Activated CD4-positive, alpha-beta T cell treated with anti-CD3 and anti-CD28 coated beads, Interleukin-2, amount 10 ng/mL, durations not matched to agents 24 days and 14 days (primary cell): ENCODE results near the gene USP32. TPM values are rescaled to one million over a fixed set of nuclear protein-coding genes. Genes with fewer than 3 reads are reported as not detected.

ENCODE experiments used
- DNase-seq: peaks from one replicate; pipeline ENCODE4 v3.0.0; 2022
- H3K27ac Mint-ChIP-seq: one replicate; pipeline ENCODE4 v1.8.0; 2022; ENCODE audit warnings: mild to moderate bottlenecking, mixed read lengths
- H3K27me3 Mint-ChIP-seq: one replicate; pipeline ENCODE4 v1.8.0; 2022; ENCODE audit warnings: mixed read lengths
- H3K36me3 Mint-ChIP-seq: one replicate; pipeline ENCODE4 v1.8.0; 2022; ENCODE audit warnings: low read depth, mild to moderate bottlenecking, mixed read lengths
- H3K4me1 Mint-ChIP-seq: one replicate; pipeline ENCODE4 v1.8.0; 2021; ENCODE audit warnings: mixed read lengths
- H3K4me3 Mint-ChIP-seq: one replicate; pipeline ENCODE4 v1.8.0; 2022; ENCODE audit warnings: mild to moderate bottlenecking, moderate library complexity, mixed read lengths
- H3K9me3 Mint-ChIP-seq: one replicate; pipeline ENCODE4 v1.8.0; 2021; ENCODE audit warnings: mixed read lengths
- intact Hi-C: fragments of 100-400 bp; cut with micrococcal nuclease; formaldehyde crosslinking; loops from one replicate; pipeline ENCODE4 v1.15.1; 2023
- total RNA-seq: library from RNA; stranded (reverse); gene quantifications from 2 replicates; pipeline ENCODE4 v1.2.3, GENCODE V29; 2022

USP32 gene
- total RNA-seq, 1 donor from 2014 or later = 30.2 TPM

DNA sequence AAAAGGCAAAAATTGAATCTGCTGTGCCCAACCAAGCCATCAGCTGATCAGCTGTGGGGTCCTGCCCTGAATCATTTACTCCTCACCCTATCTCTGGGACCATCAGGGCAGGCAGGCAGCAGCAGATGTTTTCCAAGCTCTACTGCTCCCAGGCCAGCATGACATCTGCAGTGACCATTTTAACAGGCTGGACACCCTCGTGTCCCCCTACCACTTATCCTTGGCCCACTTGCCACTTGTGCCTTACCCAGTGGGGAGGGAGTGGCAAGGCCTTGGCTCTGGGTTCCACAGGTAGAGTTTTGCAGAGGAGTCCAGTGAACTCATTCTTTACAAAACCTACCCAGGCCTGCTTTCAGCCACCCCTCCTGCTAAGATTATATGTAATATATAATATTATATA lies 254.2 kb downstream of the USP32 start:
- no peak for DNase-seq
- Mint-ChIP-seq H3K4me3 (no peak overlapping the region), H3K9me3 (peaks cover 4% of the 10 kb centered on the region), H3K27me3 (peaks cover 53% of the 10 kb centered on the region), H3K4me1 (peaks cover 38% of the 10 kb centered on the region), H3K27ac (no peak overlapping the region), H3K36me3 (peaks cover 2% of the 10 kb centered on the region)
- intact Hi-C loops = no loop called here

DNA sequence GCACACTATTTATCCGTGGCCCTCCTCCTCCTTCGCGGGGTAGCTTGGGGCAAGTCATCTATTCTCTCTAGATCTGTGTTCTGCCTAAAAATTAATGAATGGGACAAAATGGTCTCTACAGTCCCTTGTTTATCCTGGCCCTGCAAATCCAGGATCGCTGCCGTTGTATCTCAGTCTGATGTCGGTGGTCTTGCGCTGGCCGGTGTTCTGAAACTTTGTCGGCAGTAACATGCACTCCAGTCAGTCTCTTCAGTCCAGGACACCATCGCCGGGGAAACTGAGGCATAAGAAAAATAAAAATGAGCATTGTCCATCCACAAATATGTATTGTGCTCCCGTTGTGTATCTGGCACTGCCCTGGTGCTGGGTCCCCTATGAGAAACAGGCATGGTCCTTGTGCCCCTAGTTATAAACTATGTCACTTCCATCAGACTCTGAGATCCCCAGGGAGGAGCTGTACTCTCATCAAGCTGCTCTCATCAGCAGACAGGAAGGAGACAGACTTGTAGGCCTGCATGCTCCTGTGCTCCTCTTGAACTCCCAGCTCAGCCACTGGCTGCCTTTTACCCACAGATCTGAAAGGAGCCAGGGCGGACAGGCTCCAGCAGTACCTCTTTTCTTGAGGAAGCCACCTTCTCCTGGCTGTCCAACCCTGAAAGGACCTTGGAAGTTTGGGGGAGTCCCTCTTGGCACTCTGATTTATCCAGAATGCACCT lies 255.8 kb downstream of the USP32 start:
- H3K36me3 Mint-ChIP-seq = peaks cover 11% of the 10 kb centered on the region
- peak overlapping the region; percentile 96 for H3K4me3 Mint-ChIP-seq
- H3K4me1 Mint-ChIP-seq = peaks cover 29% of the 10 kb centered on the region
- peaks cover 38% of the 10 kb centered on the region for H3K27me3 Mint-ChIP-seq
- no peak for DNase-seq
- no peak overlapping the region for H3K27ac Mint-ChIP-seq
- peaks cover 4% of the 10 kb centered on the region for H3K9me3 Mint-ChIP-seq
- intact Hi-C loops = no loop called here

DNA sequence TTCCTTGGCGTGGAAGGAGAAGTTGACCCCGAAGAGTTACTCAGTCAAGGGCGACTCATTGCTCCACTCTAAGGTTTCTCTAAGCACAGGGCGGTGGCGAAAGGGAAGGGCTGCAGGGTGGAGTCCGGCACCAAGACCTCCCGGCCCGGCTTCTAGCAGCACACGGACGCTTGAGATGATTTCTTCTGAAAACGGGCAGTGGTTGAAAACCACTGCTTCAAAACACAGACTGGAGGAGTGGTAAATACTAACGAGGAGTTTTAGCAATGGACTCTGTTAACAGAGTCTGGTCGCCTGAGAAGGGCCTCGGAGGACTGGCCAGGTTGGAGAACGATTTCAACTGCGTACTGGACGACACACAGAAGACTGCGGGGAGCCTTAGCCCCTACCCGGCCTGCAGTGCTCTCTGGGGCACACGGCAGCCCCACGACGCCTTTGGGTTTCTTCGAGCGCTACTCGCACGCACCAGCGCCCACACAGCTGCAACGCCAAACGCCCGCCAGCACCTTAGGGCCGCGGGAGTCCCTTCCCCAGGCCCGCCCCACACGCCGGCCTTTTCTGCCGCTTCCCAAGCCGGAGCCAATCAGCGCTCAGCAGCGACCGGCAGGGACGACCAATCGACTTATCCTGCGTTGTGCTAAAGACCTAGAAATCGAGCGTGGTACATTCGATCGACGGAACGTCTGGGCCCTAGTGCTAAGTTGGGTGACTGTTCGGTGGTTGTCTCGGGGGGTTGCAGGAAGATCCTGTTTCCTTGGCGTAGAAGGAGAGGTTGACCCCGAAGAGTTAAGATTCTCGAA lies 256.6 kb downstream of the USP32 start:
- Mint-ChIP-seq H3K4me1 (peaks cover 27% of the 10 kb centered on the region), H3K27me3 (peaks cover 30% of the 10 kb centered on the region), H3K36me3 (peaks cover 11% of the 10 kb centered on the region), H3K9me3 (peaks cover 4% of the 10 kb centered on the region), H3K27ac (peak overlapping the region; percentile 85), H3K4me3 (peak overlapping the region; percentile 96)
- peak; percentile 96 for DNase-seq
- intact Hi-C loops = no loop called here

DNA sequence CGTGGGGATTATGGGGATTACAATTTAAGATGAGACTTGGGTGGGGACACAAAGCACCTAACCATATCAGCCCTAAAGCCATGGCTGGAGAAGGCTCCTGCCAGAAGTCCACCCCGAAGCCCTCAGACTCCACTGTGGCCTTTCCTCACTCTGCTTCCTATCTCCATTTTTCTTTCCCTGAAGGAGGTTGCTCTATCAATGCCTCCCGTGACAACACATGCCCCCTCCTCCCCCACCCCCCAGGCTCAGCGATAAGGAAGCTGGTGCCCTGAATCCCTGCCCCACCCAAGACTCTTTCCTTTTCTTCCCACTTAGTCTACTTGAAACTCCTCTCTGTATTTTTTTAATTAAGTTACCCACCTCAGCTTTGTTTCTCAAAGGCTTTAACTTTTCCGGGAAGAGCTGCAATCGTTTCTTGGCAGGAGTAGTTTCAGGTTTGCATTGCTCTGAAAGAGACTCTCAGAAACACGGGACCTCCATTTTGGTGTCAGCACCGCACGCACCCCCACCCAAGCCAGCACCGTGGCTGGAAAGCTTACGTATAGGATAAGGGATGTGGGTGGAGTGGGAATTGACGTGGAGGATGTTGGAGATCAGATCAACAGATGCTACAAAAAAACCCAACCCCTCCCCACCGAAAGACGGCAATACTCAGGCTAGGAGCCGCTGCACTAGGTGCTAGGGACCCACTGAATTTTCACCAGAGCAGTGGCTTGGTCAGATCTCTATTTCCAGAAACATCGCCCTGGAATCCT lies 257.4 kb downstream of the USP32 start:
- Mint-ChIP-seq H3K4me1 (peaks cover 23% of the 10 kb centered on the region), H3K27me3 (peaks cover 22% of the 10 kb centered on the region), H3K4me3 (peak overlapping the region; percentile 96), H3K9me3 (peaks cover 4% of the 10 kb centered on the region), H3K27ac (peak overlapping the region; percentile 85), H3K36me3 (peaks cover 11% of the 10 kb centered on the region)
- intact Hi-C loops = no loop called here
- peak; percentile 76 for DNase-seq

- H3K4me3 Mint-ChIP-seq = no peak overlapping the region
- H3K27me3 Mint-ChIP-seq = no peaks in the 10 kb centered on the region
- H3K9me3 Mint-ChIP-seq = no peaks in the 10 kb centered on the region
- H3K27ac Mint-ChIP-seq = no peak overlapping the region
- peaks cover 19% of the 10 kb centered on the region for H3K4me1 Mint-ChIP-seq
- DNase-seq = no peak
- H3K36me3 Mint-ChIP-seq = peaks cover 11% of the 10 kb centered on the region
- intact Hi-C loops = no loop called here
Measured at GRCh38 chr17:60130466-60130865, 261.5 kb downstream of the USP32 start.

GRCh38 chr17:60129164-60129563 lies 262.8 kb downstream of the USP32 start:
- intact Hi-C loops = no loop called here
- Mint-ChIP-seq H3K27me3 (no peaks in the 10 kb centered on the region), H3K27ac (no peak overlapping the region), H3K4me3 (no peak overlapping the region), H3K9me3 (no peaks in the 10 kb centered on the region), H3K4me1 (peaks cover 6% of the 10 kb centered on the region), H3K36me3 (peaks cover 11% of the 10 kb centered on the region)
- peak; percentile 25 for DNase-seq

Other genes starting within 250 kb of the USP32 start
- gene CA4, start 242.2 kb downstream of the USP32 start, total RNA-seq = not detected in 2 replicates
- gene CHCT1, start 30.4 kb upstream of the USP32 start, total RNA-seq = not detected in 2 replicates
- gene APPBP2, start 134.1 kb upstream of the USP32 start, total RNA-seq = 21.4 and 25.1 TPM in 2 replicates
- gene PPM1D, start 208.1 kb upstream of the USP32 start, total RNA-seq = 17.1 and 17.9 TPM in 2 replicates